ENCODE results near the gene PRKACB.
"Not testable (repeated sequence)": the region's sequence is repeated elsewhere in the genome, so short reads cannot be mapped to it uniquely, and the experiment has no call there.

PRKACB gene

DNA sequence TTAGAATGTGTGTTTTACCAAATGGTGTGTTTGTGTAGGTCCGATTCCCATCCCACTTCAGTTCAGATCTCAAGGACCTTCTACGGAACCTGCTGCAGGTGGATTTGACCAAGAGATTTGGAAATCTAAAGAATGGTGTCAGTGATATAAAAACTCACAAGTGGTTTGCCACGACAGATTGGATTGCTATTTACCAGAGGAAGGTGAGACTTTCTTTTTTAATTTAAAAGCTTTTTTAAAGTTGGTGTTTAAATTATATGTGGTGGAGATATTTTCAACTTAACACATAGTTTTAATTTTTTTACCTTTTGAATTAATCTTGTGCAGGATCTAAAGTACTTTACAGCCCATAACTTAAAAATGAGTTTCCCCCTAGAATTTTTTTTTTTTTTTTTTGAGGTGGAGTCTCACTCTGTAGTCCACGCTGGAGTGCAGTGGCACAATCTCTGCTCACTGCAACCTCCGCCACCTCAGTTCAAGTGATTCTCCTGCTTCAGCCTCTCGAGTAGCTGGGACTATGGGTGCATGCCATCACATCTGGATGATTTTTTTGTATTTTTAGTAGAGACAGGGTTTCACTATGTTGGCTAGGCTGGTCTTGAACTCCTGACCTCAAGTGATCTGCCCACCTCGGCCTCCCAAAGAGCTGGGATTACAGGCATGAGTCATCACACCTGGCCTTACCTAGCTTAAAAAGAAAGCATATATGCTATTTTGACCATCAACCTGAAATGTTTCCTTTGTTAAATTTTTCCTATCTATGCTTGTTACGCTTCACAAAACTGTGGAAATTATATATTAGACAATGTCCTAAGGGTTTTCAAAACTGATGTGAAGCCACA is 70.3 kb downstream of the PRKACB start:
- DNase-seq (ENCODE audit: low read depth in 4 of 4, low spot score in 1 of 4) = no peak

DNA sequence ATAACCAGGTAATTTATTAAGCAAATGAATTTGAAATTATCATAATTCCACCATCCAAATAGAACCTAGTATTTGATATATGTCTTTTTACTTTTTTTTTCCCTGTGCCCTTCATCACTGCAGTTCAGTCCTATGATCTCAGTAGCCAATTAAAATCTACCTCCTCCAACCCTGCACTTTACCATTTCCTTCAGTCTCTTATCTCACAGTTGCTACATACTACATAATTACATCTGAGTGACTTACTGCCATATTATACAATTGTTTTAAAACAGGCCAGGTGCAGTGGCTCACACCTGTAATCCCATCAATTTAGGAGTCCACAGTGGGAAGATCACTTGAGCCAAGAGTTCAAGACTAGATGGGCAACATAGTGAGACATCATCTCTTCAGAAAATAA is 73.2 kb downstream of the PRKACB start:
- no peak for DNase-seq (ENCODE audit: low read depth in 4 of 4, low spot score in 1 of 4)

GRCh38 chr1:84223751-84224432 is 79.8 kb downstream of the PRKACB start:
- DNase-seq (ENCODE audit: low read depth in 4 of 4, low spot score in 1 of 4) = no peak

GRCh38 chr1:84224905-84225304 is 80.8 kb downstream of the PRKACB start:
- DNase-seq (ENCODE audit: low read depth in 4 of 4, low spot score in 1 of 4) = no peak

DNA sequence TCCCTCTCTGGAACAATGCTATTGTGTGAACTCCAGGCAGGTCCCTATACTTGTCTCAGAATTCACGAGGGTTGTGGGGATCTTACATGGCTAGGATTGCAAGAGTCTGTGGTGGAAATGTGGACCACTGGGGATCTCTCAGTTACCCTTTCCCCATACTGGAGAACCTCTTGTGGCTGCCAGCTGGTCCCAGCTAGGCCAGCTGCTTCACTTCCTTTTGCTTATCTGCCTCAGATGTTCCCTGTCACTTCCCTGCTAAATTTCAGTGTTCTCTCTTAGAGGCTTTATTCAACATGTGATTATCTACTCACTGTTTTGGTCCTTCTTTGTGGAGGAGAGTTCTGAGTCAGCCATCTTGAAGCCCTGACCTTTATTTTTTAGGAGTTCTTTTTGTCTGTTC is 81.6 kb downstream of the PRKACB start:
- no peak for DNase-seq (ENCODE audit: low read depth in 4 of 4, low spot score in 1 of 4)

GRCh38 chr1:84232676-84233075 is 88.6 kb downstream of the PRKACB start:
- not testable (repeated sequence) for DNase-seq (ENCODE audit: low read depth in 4 of 4, low spot score in 1 of 4)

GRCh38 chr1:84236256-84236655 is 92.2 kb downstream of the PRKACB start:
- DNase-seq (ENCODE audit: low read depth in 4 of 4, low spot score in 1 of 4) = no peak

- no peak for DNase-seq (ENCODE audit: low read depth in 4 of 4, low spot score in 1 of 4)
Measured at GRCh38 chr1:84242641-84243040, 98.6 kb downstream of the PRKACB start.

GRCh38 chr1:84245563-84245962 is 101.5 kb downstream of the PRKACB start:
- DNase-seq (ENCODE audit: low read depth in 4 of 4, low spot score in 1 of 4) = no peak

- DNase-seq (ENCODE audit: low read depth in 4 of 4, low spot score in 1 of 4) = no peak
Measured at GRCh38 chr1:84246213-84246612, 102.1 kb downstream of the PRKACB start.

- no peak for DNase-seq (ENCODE audit: low read depth in 4 of 4, low spot score in 1 of 4)
Measured at GRCh38 chr1:84247425-84248220, 103.6 kb downstream of the PRKACB start.

DNA sequence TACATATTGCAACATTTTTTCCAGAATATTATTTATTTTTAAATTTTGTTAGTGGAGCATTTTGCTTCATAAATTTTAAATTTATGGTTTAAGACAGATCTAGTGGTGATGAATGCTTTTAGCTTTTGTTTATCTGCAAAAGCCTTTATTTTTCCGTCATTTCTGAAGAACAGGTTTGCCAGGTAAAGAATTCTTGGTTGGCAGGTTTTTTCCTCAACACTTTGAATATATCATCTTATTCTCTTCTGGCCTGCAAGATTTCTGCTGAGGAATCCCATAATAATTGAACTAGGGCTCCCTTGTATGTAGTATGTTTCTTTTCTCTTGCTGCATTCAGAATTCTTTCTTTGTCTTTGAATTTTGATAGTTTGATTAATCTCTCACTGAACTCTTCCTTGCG is 106.6 kb downstream of the PRKACB start:
- no peak for DNase-seq (ENCODE audit: low read depth in 4 of 4, low spot score in 1 of 4)

DNA sequence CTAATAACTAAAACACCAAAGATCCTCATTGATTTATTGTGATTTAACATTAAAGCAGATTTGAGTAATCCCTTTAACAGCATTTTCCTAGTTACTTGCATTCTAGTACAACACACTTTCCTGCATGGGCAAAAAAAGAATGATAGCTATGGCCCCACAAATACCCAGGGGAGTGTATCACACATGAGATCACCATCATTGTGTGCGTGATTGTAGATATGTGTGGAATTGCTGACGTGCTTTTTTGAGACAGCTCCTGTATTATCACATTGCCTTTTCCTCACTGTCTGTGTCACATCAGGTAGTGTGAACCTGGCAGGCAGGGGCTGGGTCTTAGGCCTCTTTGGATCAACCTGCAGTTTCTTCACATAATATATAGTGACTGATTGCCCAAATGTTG is 109.0 kb downstream of the PRKACB start:
- DNase-seq (ENCODE audit: low read depth in 4 of 4, low spot score in 1 of 4) = no peak

GRCh38 chr1:84253891-84254290 is 109.8 kb downstream of the PRKACB start:
- no peak for DNase-seq (ENCODE audit: low read depth in 4 of 4, low spot score in 1 of 4)

GRCh38 chr1:84254703-84255238 is 110.7 kb downstream of the PRKACB start:
- DNase-seq (ENCODE audit: low read depth in 4 of 4, low spot score in 1 of 4) = no peak

GRCh38 chr1:84255582-84255981 is 111.5 kb downstream of the PRKACB start:
- DNase-seq (ENCODE audit: low read depth in 4 of 4, low spot score in 1 of 4) = no peak

- no peak for DNase-seq (ENCODE audit: low read depth in 4 of 4, low spot score in 1 of 4)
Measured at GRCh38 chr1:84257617-84258016, 113.5 kb downstream of the PRKACB start.

- no peak for DNase-seq (ENCODE audit: low read depth in 4 of 4, low spot score in 1 of 4)
Measured at GRCh38 chr1:84259376-84259775, 115.3 kb downstream of the PRKACB start.

DNA sequence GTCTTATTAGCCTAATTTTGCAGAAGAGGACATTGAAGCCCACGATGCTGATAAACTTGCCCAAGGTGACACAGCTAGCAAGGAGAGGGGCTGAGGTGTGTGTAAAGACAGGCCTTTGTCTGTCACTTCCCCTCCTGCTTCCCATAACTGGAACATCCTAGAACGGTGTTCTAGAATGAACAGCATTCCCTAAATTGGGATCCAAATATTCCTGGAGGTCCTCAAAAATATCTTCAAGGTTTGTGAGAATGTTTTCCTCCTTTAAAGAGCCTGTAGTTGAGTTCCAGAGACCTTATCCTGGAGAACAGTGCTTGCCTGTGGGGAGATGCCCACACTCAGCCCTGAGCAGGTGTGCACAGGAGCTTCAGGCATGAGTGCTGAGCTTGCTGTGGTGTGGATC is 115.9 kb downstream of the PRKACB start:
- no peak for DNase-seq (ENCODE audit: low read depth in 4 of 4, low spot score in 1 of 4)

- DNase-seq (ENCODE audit: low read depth in 4 of 4, low spot score in 1 of 4) = no peak
Measured at GRCh38 chr1:84260852-84261518, 116.9 kb downstream of the PRKACB start.

DNA sequence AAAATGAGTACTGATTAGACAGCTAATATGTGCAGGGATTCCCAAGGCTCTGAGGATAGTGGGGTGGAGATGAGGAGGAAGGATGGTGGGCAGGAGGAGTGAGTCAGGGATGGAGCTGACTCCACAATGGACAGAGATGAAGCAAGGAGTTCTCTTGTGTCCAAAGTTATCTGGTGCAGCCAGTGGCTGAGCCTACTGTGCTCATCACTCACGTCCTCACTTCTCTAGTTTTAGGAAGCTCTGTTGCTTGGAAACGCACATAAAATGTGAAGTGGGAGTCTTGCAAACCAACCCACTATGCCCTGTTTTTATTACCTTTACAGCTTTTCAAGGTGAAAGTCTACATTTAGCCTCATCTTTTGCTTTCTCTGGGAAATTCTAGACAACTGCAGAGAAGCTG is 120.9 kb downstream of the PRKACB start:
- DNase-seq (ENCODE audit: low read depth in 4 of 4, low spot score in 1 of 4) = no peak

Data from stimulated activated CD4-positive, alpha-beta T cell treated with anti-CD3 and anti-CD28 coated beads, Interleukin-1b, Interleukin-23, amount 100 ng/mL, for 24 hours (primary cell).